HG03097 (cell line): ENCODE results near the gene MCHR2.
"Not testable (repeated sequence)": the region's sequence is repeated elsewhere in the genome, so short reads cannot be mapped to it uniquely, and the experiment has no call there.

Experiments used
- ATAC-seq: cut with Tn5 transposase; IDR thresholded peaks from one replicate; pipeline ENCODE4 v1.9.1; 2021; ENCODE audit not compliant: unreplicated experiment, low FRiP score

Gene MCHR2

GRCh38 chr6:99993533-99994251 lies at the start of gene MCHR2:
TSS of gene MCHR2 (minus strand) at chr6:99994223. CDS start at chr6:99956147, 38,076 bp downstream.
- no peak for ATAC-seq

GRCh38 chr6:100038546-100038945 lies 44.5 kb upstream of the MCHR2 start:
- ATAC-seq: not testable (repeated sequence)

- peak; percentile 99 for ATAC-seq
These were observed 42.0 kb upstream of the MCHR2 start for GRCh38 chr6:100035873-100036653.

- no peak for ATAC-seq
These were observed 29.8 kb upstream of the MCHR2 start for GRCh38 chr6:100023798-100024197.

- ATAC-seq: no peak
These were observed 28.8 kb upstream of the MCHR2 start for GRCh38 chr6:100022847-100023246.

- ATAC-seq: no peak
These were observed 14.8 kb upstream of the MCHR2 start for GRCh38 chr6:100008857-100009256.

- ATAC-seq: peak; percentile 87
These were observed 7.9 kb upstream of the MCHR2 start for GRCh38 chr6:100001915-100002388.

GRCh38 chr6:99997141-99997540 lies 3.1 kb upstream of the MCHR2 start:
- ATAC-seq: no peak

- no peak for ATAC-seq
These were observed 1.9 kb upstream of the MCHR2 start for GRCh38 chr6:99995916-99996315.

- ATAC-seq: no peak
These were observed 884 bp downstream of the MCHR2 start for GRCh38 chr6:99993146-99993532.

GRCh38 chr6:99991955-99992354 lies 2.1 kb downstream of the MCHR2 start:
- no peak for ATAC-seq

- no peak for ATAC-seq
These were observed 13.3 kb downstream of the MCHR2 start for GRCh38 chr6:99980741-99981140.

- ATAC-seq: no peak
These were observed 14.1 kb downstream of the MCHR2 start for GRCh38 chr6:99979953-99980352.

- ATAC-seq: no peak
These were observed 27.0 kb downstream of the MCHR2 start for GRCh38 chr6:99967052-99967451.

- ATAC-seq: no peak
These were observed 34.0 kb downstream of the MCHR2 start for GRCh38 chr6:99960027-99960426.

GRCh38 chr6:99951016-99951805 lies 42.8 kb downstream of the MCHR2 start:
- ATAC-seq: no peak

- no peak for ATAC-seq
These were observed 48.0 kb downstream of the MCHR2 start for GRCh38 chr6:99946005-99946404.

- ATAC-seq: no peak
These were observed 50.2 kb downstream of the MCHR2 start for GRCh38 chr6:99943846-99944245.

GRCh38 chr6:99940582-99940981 lies 53.4 kb downstream of the MCHR2 start:
- ATAC-seq: no peak

- no peak for ATAC-seq
These were observed 60.9 kb downstream of the MCHR2 start for GRCh38 chr6:99933129-99933528.

GRCh38 chr6:99912657-99913056 lies 81.4 kb downstream of the MCHR2 start:
- ATAC-seq: no peak
